HG03439 (cell line): Measurements from ENCODE around the gene ASIP.
"Not testable (repeated sequence)": the region's sequence is repeated elsewhere in the genome, so short reads cannot be mapped to it uniquely, and the experiment has no call there.

Experiments used
- ATAC-seq: cut with Tn5 transposase; IDR thresholded peaks from one replicate; pipeline ENCODE4 v1.9.1; 2021; ENCODE audit warnings: mild to moderate bottlenecking, moderate library complexity; ENCODE audit not compliant: unreplicated experiment

The ASIP gene

GRCh38 chr20:34242015-34242414 is 792 bp downstream of the ASIP start:
- not testable (repeated sequence) for ATAC-seq

GRCh38 chr20:34242879-34243278 is 1.7 kb downstream of the ASIP start:
- no peak for ATAC-seq

GRCh38 chr20:34243377-34243776 is 2.2 kb downstream of the ASIP start:
- no peak for ATAC-seq

DNA sequence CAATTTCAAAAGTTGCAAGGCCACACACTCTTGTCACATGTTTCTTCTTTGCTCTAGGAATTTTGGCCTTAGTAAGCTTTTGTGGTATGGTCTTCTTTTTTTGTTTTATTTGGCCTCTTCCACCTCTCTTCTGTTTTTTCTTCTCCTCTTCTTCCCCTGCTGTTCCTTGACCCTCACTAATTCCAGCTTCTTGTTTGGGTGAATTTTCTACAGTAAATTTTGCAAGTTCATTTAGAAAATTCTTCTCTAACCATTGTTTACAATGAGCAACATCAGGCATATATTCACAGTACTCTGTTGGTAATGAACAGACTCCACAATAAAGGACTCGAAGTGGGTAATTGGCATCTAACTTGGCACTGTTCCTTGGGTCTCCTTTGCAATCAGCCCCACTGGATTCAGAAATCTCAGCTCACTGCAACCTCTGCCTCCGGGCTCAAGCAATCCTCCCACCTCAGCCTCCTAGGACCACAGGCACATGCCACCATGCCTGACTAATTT is 5.0 kb downstream of the ASIP start:
- no peak for ATAC-seq

GRCh38 chr20:34249291-34249690 is 8.1 kb downstream of the ASIP start:
- no peak for ATAC-seq

GRCh38 chr20:34250005-34250404 is 8.8 kb downstream of the ASIP start:
- no peak for ATAC-seq

GRCh38 chr20:34251619-34252018 is 10.4 kb downstream of the ASIP start:
- ATAC-seq = no peak

DNA sequence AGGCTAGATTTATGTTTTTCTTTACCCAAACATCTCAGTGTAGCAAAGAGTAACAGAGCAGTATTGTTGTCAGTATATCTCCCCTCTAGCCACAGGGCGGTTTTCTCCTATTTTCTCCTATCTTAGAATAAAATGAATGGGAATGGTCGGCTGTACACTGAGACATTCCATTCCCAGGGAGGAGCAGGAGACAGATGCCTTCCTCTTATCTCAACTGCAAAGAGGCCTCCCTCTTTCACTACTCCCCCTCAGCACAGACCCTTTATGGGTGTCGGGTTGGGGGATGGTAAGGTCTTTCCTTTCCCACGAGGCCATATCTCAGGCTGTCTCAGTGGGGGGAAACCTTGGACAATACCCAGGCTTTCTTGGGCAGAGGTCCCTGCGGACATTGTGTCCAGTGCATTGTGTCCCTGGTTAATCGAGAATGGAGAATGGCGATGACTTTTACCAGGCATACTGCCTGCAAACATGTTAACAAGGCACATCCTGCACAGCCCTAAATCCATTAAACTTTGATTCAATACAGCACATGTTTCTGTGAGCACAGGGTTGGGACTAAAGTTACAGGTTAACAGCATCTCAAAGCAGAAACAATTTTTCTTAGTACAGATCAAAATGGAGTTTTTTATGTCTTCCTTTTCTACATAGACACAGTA is 11.3 kb downstream of the ASIP start:
- ATAC-seq = not testable (repeated sequence)

- no peak for ATAC-seq
Measured at GRCh38 chr20:34254979-34255378, 13.8 kb downstream of the ASIP start.

DNA sequence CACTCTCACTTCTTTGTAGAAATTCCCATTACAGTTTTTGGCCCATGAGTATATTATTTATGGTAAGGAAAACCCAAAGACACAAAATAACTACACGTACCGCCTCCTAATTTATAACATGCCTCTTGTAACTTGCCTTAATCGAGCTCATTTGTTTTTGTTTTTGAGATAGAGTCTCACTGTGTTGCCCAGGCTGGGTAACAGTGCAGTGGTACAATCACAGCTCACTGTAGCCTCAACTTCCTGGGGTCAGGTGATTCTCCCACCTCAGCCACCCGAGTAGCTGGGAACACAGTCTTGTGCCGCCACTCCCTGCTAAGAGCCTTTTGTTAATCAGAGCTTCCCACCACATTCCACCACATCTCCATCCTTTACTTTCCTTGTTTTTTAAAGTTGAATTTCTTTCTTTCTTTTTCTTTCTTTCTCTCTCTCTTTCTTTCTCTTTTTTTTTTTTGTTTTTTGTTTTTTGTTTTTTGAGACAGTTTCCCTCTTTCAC is 15.5 kb downstream of the ASIP start:
- ATAC-seq = no peak

DNA sequence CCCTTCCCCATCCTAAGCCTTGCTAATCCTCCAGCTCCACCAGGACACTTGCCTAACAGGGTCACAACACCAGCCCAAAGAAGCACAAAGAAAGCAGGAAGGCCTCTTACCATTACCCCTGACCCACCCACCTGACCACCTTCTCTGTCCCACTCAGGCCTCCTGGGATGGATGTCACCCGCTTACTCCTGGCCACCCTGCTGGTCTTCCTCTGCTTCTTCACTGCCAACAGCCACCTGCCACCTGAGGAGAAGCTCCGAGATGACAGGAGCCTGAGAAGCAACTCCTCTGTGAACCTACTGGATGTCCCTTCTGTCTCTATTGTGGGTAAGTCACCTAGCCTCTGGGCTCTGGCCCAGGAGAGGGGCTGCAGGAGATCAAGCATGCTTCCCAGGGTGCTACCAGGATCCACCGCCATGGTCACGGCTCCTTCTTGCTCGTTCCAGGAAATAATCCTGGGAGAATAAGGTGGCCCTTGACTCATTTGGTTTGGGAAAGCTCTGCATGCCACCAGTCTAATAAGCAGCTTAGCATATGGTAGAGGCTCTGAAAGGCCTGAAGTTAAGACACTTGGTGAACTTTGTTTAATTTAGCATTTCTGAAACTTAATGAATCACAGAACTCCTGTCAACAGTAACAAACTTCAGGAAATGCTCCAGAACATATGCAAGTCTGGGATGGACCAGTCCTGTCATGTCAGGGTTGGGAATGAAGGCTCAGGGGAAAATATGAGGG is 19.2 kb downstream of the ASIP start:
- no peak for ATAC-seq

DNA sequence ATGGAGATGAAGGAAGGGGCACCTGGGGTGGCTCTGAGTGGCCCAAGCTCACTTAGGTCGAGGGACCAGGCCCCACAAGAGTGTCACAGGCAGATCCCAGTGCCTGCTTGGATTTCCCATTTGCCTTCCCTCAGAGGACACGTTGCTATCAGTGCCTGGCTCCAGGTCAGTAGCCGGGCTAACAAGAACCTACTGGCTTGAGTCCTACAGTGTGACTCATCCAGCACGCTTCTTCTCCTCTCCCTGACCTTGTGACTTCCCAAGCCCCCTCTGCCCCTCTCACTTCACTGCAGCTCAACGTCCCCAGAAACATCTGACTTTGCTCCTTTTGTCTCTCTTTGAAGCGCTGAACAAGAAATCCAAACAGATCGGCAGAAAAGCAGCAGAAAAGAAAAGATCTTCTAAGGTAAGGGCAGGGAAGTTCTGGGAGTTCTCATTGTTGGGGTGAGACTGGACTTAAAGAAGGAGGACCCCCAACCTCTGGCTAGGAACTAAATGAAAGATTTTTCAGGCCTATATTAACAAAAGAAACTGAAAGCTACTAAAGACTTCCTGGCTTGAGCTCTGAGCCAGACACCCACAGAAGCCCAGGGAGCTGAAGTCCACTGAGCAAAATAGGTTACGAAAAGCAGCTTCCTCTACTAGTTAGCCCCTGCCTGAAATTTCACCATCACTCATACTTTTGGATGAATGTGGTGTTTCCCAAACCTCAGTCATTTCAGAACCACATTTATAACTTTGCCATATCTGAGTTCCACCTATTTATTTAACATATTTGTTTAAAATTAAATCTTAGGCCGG is 21.5 kb downstream of the ASIP start:
- ATAC-seq = no peak

- not testable (repeated sequence) for ATAC-seq
Measured at GRCh38 chr20:34263468-34263867, 22.2 kb downstream of the ASIP start.

DNA sequence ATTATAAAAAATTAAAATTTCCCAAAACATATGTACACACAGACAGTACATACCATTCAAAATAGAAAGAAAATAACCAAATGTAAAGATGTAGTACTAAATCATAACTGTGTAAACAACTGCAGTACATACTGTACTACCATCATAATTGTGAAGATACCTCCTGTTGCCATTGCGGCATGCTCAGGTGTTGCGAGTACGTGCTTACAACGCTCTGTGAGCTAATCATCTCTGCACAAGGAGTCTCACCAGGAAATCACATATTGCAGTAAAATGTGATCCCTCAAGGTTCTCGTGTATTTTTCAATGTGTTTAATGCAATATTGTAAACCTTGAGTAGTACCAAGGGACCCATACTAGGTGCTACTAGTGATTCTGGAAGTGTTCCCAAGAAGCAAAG is 22.9 kb downstream of the ASIP start:
- no peak for ATAC-seq

DNA sequence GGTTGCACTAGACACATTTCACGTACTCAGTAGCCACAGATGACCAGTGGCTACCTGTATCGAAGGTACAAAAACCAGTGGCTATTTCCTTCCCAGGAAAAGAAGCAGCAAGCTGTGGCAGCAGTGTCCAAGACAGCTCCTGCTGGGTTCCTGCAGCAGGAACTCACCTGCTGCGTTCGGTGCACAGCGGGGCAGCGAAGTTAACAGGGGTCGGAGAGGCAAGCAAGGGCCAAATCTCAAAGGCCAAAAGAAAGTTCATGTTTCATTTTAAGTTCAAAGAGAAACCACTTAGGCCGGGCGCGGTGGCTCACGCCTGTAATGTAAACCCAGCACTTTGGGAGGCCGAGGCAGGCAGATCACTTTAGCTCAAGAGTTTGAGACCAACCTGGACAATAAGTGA is 26.9 kb downstream of the ASIP start:
- no peak for ATAC-seq

DNA sequence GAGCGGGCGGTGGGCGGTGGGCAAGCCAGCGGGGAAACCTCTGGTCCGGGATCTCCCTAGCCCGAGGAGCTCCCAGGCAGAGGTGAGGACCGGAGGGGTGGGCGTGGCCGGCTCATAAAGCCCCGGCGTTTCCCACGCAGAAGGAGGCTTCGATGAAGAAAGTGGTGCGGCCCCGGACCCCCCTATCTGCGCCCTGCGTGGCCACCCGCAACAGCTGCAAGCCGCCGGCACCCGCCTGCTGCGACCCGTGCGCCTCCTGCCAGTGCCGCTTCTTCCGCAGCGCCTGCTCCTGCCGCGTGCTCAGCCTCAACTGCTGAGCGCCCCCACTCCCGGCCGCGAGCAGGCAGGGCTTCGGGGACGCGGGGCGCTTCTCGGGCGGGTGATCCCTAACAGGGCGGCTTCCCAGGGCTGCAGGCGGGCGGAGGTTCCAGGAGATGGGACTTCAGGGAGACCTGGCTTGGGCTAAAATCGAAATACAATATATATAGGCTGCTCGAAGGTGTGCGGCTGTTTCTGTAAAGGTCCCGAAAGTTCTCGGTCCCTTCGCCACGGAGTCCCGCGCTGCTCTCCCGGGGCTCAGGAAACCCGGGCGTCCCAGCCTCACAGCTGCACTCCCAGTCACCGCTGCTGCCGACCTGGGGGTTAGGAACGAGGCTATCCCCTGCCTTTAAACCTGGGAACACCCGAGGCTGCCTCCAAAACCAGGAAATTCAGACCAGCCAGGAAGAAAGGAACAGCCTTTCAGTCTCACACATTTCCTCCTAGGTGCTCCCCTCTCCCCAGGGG is 27.8 kb downstream of the ASIP start:
- ATAC-seq = no peak

- ATAC-seq = no peak
Measured at GRCh38 chr20:34269996-34270627, 28.9 kb downstream of the ASIP start.

- ATAC-seq = no peak
Measured at GRCh38 chr20:34271956-34272355, 30.7 kb downstream of the ASIP start.

- no peak for ATAC-seq
Measured at GRCh38 chr20:34274694-34275093, 33.5 kb downstream of the ASIP start.

DNA sequence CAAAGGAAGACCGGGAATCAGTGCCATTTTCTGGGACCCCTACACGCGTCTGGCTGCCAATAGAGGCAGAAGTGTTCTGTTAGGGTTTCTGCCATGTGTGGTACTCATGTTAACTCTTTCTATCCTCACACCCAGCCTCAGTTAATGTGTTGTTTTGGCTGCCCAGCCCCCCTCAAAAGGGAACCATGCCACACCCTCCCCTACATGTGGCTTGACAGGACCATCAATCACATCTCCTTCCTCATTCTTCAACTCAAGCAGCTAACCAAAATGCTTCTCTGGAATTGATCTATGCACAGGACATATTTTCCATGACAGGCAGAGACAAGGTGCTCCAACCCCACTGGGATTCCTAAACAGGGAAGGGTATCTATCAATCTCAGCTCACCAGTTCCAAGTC is 40.0 kb downstream of the ASIP start:
- ATAC-seq = no peak
